Neutrophil (primary cell): ENCODE measurements around the gene CCDC85A.

ENCODE experiments used
- H3K27ac ChIP-seq: fragments of 200-600 bp; sonication (generic); 2 replicates; pipeline ENCODE4 v1.5.1; 2016; ENCODE audit warnings: mild to moderate bottlenecking, moderate library complexity
- H3K27me3 ChIP-seq: fragments of 200-600 bp; sonication (generic); 2 replicates; pipeline ENCODE4 v1.6.0; 2016; ENCODE audit warnings: mild to moderate bottlenecking
- H3K36me3 ChIP-seq: fragments of 200-600 bp; sonication (generic); 2 replicates; pipeline ENCODE4 v1.5.1; 2017
- H3K4me1 ChIP-seq, 2 experiments: fragments of 200-600 bp in 1 of 2; sonication (generic) in 1 of 2; 1 replicate in 1 of 2; 2 replicates in 1 of 2; pipeline versions ENCODE4 v1.5.1 to v1.6.1; 2013 to 2016; ENCODE audit warnings: low read depth in 1 of 2, low read length in 1 of 2, mild to moderate bottlenecking in 1 of 2, moderate library complexity in 1 of 2; ENCODE audit not compliant: control insufficient read depth in 1 of 2, insufficient read depth in 1 of 2
- H3K4me3 ChIP-seq, 2 experiments: fragments of 200-600 bp in 1 of 2; sonication (generic) in 1 of 2; 1 replicate in 1 of 2; 2 replicates in 1 of 2; pipeline ENCODE4 v1.5.1; 2013 to 2016; ENCODE audit warnings: low read depth in 1 of 2, low read length in 1 of 2, mild to moderate bottlenecking in 1 of 2, moderate library complexity in 1 of 2
- H3K9me3 ChIP-seq: fragments of 200-600 bp; sonication (generic); 2 replicates; pipeline ENCODE4 v1.5.1; 2016
- TF ChIP-seq, protein P1 (sequence below): fragments of 200-600 bp; sonication (generic); IDR thresholded peaks from 2 replicates; pipeline ENCODE4 v1.5.1; 2016; ENCODE audit warnings: antibody characterized with exemption

The CCDC85A gene

DNA sequence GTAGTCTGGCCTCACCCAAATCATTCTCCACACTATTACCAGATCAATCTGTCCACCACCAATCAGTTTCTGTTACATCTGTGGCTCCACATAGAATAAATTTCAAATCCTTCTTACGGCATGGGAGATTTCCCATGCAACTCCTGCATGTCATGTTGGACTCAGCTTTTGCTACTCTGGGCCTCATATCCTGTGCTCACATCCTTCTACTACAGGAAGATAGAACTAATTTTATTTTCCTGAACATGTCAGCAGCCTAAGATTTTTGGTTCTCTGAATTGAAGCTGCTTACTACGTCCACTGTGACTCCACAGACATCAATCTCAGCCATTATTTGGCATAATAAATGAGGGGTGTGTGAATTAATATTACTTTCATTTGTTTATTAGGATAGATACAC lies 181.1 kb downstream of the CCDC85A start:
- no peaks in the 10 kb centered on the region for H3K27me3 ChIP-seq
- no peaks in the 10 kb centered on the region for H3K9me3 ChIP-seq
- no peak overlapping the region for H3K4me3 ChIP-seq
- TF ChIP-seq, protein P1, sequence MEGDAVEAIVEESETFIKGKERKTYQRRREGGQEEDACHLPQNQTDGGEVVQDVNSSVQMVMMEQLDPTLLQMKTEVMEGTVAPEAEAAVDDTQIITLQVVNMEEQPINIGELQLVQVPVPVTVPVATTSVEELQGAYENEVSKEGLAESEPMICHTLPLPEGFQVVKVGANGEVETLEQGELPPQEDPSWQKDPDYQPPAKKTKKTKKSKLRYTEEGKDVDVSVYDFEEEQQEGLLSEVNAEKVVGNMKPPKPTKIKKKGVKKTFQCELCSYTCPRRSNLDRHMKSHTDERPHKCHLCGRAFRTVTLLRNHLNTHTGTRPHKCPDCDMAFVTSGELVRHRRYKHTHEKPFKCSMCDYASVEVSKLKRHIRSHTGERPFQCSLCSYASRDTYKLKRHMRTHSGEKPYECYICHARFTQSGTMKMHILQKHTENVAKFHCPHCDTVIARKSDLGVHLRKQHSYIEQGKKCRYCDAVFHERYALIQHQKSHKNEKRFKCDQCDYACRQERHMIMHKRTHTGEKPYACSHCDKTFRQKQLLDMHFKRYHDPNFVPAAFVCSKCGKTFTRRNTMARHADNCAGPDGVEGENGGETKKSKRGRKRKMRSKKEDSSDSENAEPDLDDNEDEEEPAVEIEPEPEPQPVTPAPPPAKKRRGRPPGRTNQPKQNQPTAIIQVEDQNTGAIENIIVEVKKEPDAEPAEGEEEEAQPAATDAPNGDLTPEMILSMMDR: no peak
- H3K36me3 ChIP-seq: no peaks in the 10 kb centered on the region
- H3K4me1 ChIP-seq: no peaks in the 10 kb centered on the region
- no peak overlapping the region for H3K27ac ChIP-seq

- H3K27me3 ChIP-seq: no peaks in the 10 kb centered on the region
- H3K36me3 ChIP-seq: no peaks in the 10 kb centered on the region
- H3K9me3 ChIP-seq: no peaks in the 10 kb centered on the region
- H3K4me1 ChIP-seq: no peaks in the 10 kb centered on the region
- no peak overlapping the region for H3K27ac ChIP-seq
- H3K4me3 ChIP-seq: no peak overlapping the region
- TF ChIP-seq, protein P1: no peak
Measured at GRCh38 chr2:56369316-56369715, 185.5 kb downstream of the CCDC85A start.

DNA sequence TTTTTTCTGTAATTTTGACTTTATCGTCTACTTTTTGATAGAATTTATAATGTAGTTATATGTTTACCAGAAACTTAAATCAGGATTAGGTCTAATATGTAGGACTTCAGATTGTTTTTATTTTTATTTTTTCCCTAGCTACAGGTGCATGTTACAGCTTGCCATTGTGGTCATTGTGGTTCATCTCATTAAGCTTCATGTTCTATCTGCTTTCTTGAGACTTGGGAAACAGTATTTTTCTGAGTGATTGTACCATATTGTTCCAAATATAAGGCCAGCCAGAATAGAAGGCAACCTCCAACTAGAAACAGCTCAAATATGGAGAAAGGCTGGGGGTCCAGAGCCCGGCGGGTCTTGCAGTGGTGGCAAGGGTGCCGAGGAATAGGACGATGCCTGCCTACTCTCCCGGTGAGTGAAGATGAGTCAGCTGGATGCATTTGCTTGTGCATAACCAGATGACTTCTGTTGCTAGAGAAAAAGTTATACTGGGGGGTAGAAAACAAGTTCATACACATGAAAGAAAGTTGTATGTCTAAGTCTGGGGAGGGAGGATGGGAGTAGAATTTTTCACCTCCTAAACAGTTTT lies 188.4 kb downstream of the CCDC85A start:
- Histone ChIP-seq H3K36me3 (no peaks in the 10 kb centered on the region), H3K9me3 (no peaks in the 10 kb centered on the region), H3K27ac (no peak overlapping the region), H3K27me3 (no peaks in the 10 kb centered on the region), H3K4me1 (no peaks in the 10 kb centered on the region), H3K4me3 (no peak overlapping the region)
- TF ChIP-seq, protein P1: no peak

DNA sequence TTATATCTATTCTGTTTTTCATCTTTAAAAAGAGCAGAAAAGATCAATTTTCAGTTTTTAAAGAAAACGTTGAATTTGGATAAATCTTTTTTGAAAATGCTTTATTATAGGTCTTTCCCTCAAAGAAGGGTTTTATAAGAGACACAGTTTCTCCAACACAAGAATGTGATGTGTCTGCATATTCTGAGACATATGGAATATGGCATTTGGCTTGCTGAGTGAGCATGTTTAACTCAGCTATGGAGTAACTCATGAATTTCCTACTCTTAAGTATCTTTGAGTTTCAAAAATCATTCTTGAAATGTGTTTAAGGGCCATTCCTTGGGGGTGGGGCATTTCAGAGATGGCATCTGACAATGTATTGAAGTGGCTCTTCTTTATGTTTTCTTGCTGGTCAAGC lies 191.5 kb downstream of the CCDC85A start:
- H3K4me1 ChIP-seq: no peaks in the 10 kb centered on the region
- no peak overlapping the region for H3K27ac ChIP-seq
- H3K36me3 ChIP-seq: no peaks in the 10 kb centered on the region
- no peaks in the 10 kb centered on the region for H3K9me3 ChIP-seq
- TF ChIP-seq, protein P1: no peak
- no peak overlapping the region for H3K4me3 ChIP-seq
- H3K27me3 ChIP-seq: no peaks in the 10 kb centered on the region

- no peak overlapping the region for H3K4me3 ChIP-seq
- no peaks in the 10 kb centered on the region for H3K27me3 ChIP-seq
- no peaks in the 10 kb centered on the region for H3K36me3 ChIP-seq
- H3K4me1 ChIP-seq: no peaks in the 10 kb centered on the region
- no peak overlapping the region for H3K27ac ChIP-seq
- TF ChIP-seq, protein P1: no peak
- H3K9me3 ChIP-seq: no peaks in the 10 kb centered on the region
Measured at GRCh38 chr2:56376699-56377665, 193.2 kb downstream of the CCDC85A start.
